RWPE2 (cell line): ENCODE data around the gene RGCC.

ENCODE experiments used
- ATAC-seq: fragments of 200-7000 bp; cut with Tn5 transposase; 3 replicates; pipeline ENCODE4 v1.9.1; 2021; ENCODE audit warnings: low read depth
- DNase-seq: peaks from one replicate; pipeline ENCODE4 v3.0.0-alpha.2; 2020; ENCODE audit warnings: low spot score
- H3K27ac ChIP-seq: fragments of 450-650 bp; 2 replicates; pipeline ENCODE4 v1.5.1; 2017; ENCODE audit warnings: mild to moderate bottlenecking; ENCODE audit not compliant: poor library complexity, severe bottlenecking
- H3K27me3 ChIP-seq: fragments of 250-450 bp; sonication (Bioruptor Pico); 2 replicates; pipeline ENCODE4 v1.5.1; 2021; ENCODE audit warnings: mild to moderate bottlenecking, moderate library complexity; ENCODE audit not compliant: insufficient read depth, poor library complexity, severe bottlenecking
- H3K36me3 ChIP-seq: fragments of 250-450 bp; sonication (Bioruptor Pico); 2 replicates; pipeline ENCODE4 v1.5.1; 2020; ENCODE audit warnings: low read depth, mild to moderate bottlenecking, moderate library complexity
- H3K4me1 ChIP-seq: fragments of 250-450 bp; sonication (Bioruptor Pico); 2 replicates; pipeline ENCODE4 v1.5.1; 2021; ENCODE audit warnings: mild to moderate bottlenecking, moderate library complexity; ENCODE audit not compliant: insufficient read depth, poor library complexity, severe bottlenecking
- H3K4me3 ChIP-seq: fragments of 250-450 bp; sonication (Bioruptor Pico); 2 replicates; pipeline ENCODE4 v1.5.1; 2021; ENCODE audit warnings: mild to moderate bottlenecking, moderate library complexity; ENCODE audit not compliant: severe bottlenecking
- H3K9me3 ChIP-seq: fragments of 250-450 bp; sonication (Bioruptor Pico); 2 replicates; pipeline ENCODE4 v1.5.1; 2021; ENCODE audit warnings: mild to moderate bottlenecking, moderate library complexity; ENCODE audit not compliant: severe bottlenecking
- TF ChIP-seq, protein P1 (sequence below): fragments of 450-650 bp; IDR thresholded peaks from one replicate; pipeline ENCODE4 v1.5.1; 2017; ENCODE audit warnings: mild to moderate bottlenecking, moderate library complexity; ENCODE audit not compliant: poor library complexity, severe bottlenecking

RGCC gene

DNA sequence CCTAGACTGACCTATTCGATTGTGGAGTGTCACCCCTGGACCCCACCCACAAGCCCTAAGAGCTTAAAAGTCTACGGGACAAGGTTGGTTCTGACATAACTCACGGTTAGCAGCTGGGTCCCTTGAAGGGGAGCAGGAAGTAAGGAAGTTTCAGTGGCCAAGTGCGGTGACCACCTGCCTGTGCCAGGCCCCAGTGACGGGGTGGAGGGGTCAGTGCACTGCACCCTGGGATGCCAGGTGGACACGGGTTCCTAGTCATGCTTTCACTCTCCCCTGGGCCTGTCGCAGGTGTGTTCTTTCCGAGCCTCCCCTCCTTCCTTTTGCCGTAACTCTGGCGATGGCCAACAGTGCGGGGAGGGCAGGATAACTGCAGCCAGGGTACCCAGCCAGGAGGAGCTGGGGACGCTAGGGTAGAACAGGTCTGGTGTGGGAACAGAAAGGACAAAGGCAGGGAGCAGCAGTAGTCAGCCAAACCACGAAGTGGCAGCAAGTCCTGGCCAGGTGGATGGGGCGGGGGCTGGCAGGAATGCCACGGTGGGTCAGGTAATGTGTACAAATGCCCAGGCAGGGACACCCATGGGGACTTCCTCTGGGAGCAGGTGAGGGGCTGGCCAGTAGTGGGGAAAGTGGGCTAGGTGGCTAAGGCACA is 58.3 kb downstream of the RGCC start:
- H3K4me3 ChIP-seq, result no peak overlapping the region
- H3K27ac ChIP-seq, result no peak overlapping the region
- DNase-seq, result no peak
- H3K27me3 ChIP-seq, result no peaks in the 10 kb centered on the region
- TF ChIP-seq, protein P1, sequence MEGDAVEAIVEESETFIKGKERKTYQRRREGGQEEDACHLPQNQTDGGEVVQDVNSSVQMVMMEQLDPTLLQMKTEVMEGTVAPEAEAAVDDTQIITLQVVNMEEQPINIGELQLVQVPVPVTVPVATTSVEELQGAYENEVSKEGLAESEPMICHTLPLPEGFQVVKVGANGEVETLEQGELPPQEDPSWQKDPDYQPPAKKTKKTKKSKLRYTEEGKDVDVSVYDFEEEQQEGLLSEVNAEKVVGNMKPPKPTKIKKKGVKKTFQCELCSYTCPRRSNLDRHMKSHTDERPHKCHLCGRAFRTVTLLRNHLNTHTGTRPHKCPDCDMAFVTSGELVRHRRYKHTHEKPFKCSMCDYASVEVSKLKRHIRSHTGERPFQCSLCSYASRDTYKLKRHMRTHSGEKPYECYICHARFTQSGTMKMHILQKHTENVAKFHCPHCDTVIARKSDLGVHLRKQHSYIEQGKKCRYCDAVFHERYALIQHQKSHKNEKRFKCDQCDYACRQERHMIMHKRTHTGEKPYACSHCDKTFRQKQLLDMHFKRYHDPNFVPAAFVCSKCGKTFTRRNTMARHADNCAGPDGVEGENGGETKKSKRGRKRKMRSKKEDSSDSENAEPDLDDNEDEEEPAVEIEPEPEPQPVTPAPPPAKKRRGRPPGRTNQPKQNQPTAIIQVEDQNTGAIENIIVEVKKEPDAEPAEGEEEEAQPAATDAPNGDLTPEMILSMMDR, result no peak
- no peaks in the 10 kb centered on the region for H3K4me1 ChIP-seq
- no peaks in the 10 kb centered on the region for H3K9me3 ChIP-seq
- no peaks in the 10 kb centered on the region for H3K36me3 ChIP-seq
- ATAC-seq, result no peak

DNA sequence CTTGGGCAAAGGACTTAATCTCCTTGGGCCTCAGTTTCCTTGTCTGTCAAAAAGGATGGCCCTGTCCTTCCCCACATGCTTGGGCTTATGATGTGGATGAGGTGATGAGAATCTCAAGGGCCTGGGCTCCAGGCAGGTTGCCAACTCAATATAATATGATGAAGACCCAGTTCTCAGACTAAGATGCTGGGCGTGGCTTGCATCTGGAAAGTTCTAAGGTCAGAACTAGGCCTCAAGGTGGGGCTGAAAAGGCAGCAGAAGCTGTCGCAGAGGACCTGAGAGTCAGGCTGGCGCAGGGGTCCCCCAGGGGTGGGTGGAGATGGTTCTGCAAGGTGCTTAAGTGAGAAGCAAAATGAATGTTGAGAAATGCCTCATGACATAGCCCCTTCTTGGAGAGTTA is 58.8 kb downstream of the RGCC start:
- ATAC-seq (no peak), DNase-seq (no peak)
- Histone ChIP-seq H3K4me3 (no peak overlapping the region), H3K27me3 (no peaks in the 10 kb centered on the region), H3K36me3 (no peaks in the 10 kb centered on the region), H3K4me1 (no peaks in the 10 kb centered on the region), H3K27ac (no peak overlapping the region), H3K9me3 (no peaks in the 10 kb centered on the region)
- TF ChIP-seq, protein P1, result no peak

DNA sequence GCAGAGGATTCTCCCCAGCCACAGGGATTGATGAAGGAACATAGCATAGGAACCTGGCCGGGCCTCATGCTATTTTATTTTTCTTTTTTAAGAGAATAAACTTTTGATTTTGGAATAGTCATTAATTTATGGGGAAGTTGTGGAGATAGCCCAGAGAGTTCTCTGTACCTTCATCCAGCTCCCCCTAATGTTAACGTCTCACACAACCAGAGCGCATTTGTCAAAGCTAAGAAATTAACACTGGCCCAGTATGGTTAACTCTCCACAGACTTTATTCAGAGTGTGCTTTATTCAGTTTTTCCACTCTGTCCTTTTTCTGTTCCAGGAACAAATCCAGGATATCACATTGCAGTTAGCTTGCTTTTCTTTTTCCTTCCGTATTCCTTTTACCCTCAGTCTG is 59.4 kb downstream of the RGCC start:
- TF ChIP-seq, protein P1, result no peak
- H3K9me3 ChIP-seq, result no peaks in the 10 kb centered on the region
- ATAC-seq (no peak), DNase-seq (no peak)
- no peaks in the 10 kb centered on the region for H3K4me1 ChIP-seq
- H3K27me3 ChIP-seq, result no peaks in the 10 kb centered on the region
- H3K4me3 ChIP-seq, result no peak overlapping the region
- H3K27ac ChIP-seq, result no peak overlapping the region
- H3K36me3 ChIP-seq, result no peaks in the 10 kb centered on the region

DNA sequence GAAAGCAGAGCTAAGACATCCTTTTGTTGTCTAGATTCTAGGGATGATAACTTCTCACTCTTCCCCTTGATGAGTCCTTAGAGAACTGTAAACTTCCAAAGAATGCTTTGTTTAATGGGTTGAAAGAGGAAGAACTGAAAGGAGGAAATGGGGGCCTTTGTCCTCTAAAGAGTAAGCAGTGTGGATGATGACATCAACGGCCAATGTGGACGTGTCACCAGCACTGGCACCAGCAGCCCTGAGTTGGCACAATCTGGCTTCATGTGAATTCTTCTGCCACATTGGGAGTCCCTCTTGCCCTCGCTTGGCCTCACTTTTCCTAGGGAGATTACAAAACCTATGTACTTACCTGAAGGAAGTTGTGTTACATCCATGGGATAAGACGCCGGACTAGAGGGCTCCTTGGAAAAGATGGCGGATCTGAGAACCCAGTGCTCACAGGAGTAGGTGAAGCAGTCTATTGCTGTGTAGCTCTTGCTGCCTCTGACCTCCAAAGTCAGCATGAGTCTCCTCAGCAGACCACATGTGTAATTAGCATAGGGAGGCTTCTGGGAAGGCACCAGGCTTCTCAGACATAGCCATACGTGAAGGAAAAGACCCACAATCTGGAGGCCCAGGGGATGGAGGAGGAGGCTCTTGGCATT is 62.8 kb downstream of the RGCC start:
- H3K27me3 ChIP-seq, result no peaks in the 10 kb centered on the region
- TF ChIP-seq, protein P1, result no peak
- no peak overlapping the region for H3K4me3 ChIP-seq
- H3K36me3 ChIP-seq, result no peaks in the 10 kb centered on the region
- no peaks in the 10 kb centered on the region for H3K4me1 ChIP-seq
- no peaks in the 10 kb centered on the region for H3K9me3 ChIP-seq
- DNase-seq (no peak), ATAC-seq (no peak)
- no peak overlapping the region for H3K27ac ChIP-seq
